Transverse colon (tissue), 4 donors: Measurements from ENCODE around the gene IL18. TPM values are rescaled to one million over a fixed set of nuclear protein-coding genes. Genes with fewer than 3 reads are reported as not detected.

Source experiments
- DNase-seq: peaks from one replicate; pipeline ENCODE4 v3.0.0-alpha.2; 2019
- H3K27ac ChIP-seq, 4 donors: fragments of 200-600 bp; sonication (generic); 2 replicates each; pipeline ENCODE4 v1.5.1; 2016 to 2018; ENCODE audit warnings: inconsistent platforms in 4 of 4
- H3K27me3 ChIP-seq: fragments of 200-600 bp; sonication (generic); 2 replicates; pipeline ENCODE4 v1.5.1; 2017; ENCODE audit warnings: inconsistent platforms
- H3K36me3 ChIP-seq, 4 donors: fragments of 200-600 bp; sonication (generic); 2 replicates each; pipeline ENCODE4 v1.5.1; 2017 to 2019; ENCODE audit warnings: inconsistent platforms in 4 of 4
- H3K4me1 ChIP-seq, 4 donors: fragments of 200-600 bp; sonication (generic); 2 replicates each; pipeline ENCODE4 v1.5.1; 2017 to 2020; ENCODE audit warnings: inconsistent platforms in 4 of 4
- H3K4me3 ChIP-seq, 4 donors: fragments of 200-600 bp; sonication (generic); 1 replicate in 1 of 4; 2 replicates in 3 of 4; pipeline versions ENCODE4 v1.5.1 to v1.6.1; 2017 to 2019; ENCODE audit warnings: inconsistent platforms in 4 of 4
- H3K9me3 ChIP-seq, 2 donors: fragments of 200-600 bp; sonication (generic); 2 replicates each; pipeline ENCODE4 v1.5.1; 2017 to 2019; ENCODE audit warnings: inconsistent platforms in 2 of 2
- EP300 ChIP-seq: sonication (generic); formaldehyde crosslinking; IDR thresholded peaks from one replicate; pipeline ENCODE4 v1.6.1; 2017; ENCODE audit warnings: antibody characterized with exemption, low read depth
- POLR2A ChIP-seq: fragments of 450-650 bp; IDR thresholded peaks from one replicate; pipeline ENCODE4 v1.6.1; 2016; ENCODE audit warnings: antibody characterized with exemption, mild to moderate bottlenecking, moderate library complexity
- POLR2AphosphoS5 ChIP-seq, 3 donors: sonication (generic); formaldehyde crosslinking; IDR thresholded peaks; one replicate each; pipeline ENCODE4 v1.6.1; 2016; ENCODE audit warnings: antibody characterized with exemption in 3 of 3
- WGBS, 2 donors: methylation state at CpG; one replicate each; pipeline ENCODE4 v1.1.5; 2018; ENCODE audit warnings: low coverage in 1 of 2; 5-methylcytosine and 5-hydroxymethylcytosine counted together
- in situ Hi-C, 4 donors: fragments of 200-750 bp; cut with MboI; loops; one replicate each; pipeline versions ENCODE4 v1.15.0 to v1.15.1; 2017; ENCODE audit warnings: low sequenced_read_pairs in 3 of 4, low pct_ligation_motif_present in 1 of 4, low pct_unique_long_range_greater_than_20kb in 1 of 4
- intact Hi-C: fragments of 100-400 bp; cut with DNase I; formaldehyde crosslinking; loops from one replicate; pipeline ENCODE4 v1.15.1; 2023; ENCODE audit warnings: low total_unique reads
- total RNA-seq, 4 donors: library from RNA; depleted of rRNA; stranded (reverse); fragments of >200 nt; gene quantifications; one replicate each; pipeline ENCODE4 v1.1.0, GENCODE V29; 2016
- TF ChIP-seq, protein P1 (sequence below), 5 experiments: fragments of 200-600 bp in 3 of 5; fragments of 450-650 bp in 2 of 5; sonication (generic) in 3 of 5; IDR thresholded peaks; 1 replicate in 2 of 5; 2 replicates in 3 of 5; pipeline ENCODE4 v1.5.1; 2016 to 2017; ENCODE audit warnings: antibody characterized with exemption in 5 of 5, inconsistent platforms in 3 of 5, mild to moderate bottlenecking in 2 of 5, moderate library complexity in 1 of 5

Gene IL18
- total RNA-seq, 4 donors from 2014 or later: 18.1 to 169 (median 76.0) TPM

DNA sequence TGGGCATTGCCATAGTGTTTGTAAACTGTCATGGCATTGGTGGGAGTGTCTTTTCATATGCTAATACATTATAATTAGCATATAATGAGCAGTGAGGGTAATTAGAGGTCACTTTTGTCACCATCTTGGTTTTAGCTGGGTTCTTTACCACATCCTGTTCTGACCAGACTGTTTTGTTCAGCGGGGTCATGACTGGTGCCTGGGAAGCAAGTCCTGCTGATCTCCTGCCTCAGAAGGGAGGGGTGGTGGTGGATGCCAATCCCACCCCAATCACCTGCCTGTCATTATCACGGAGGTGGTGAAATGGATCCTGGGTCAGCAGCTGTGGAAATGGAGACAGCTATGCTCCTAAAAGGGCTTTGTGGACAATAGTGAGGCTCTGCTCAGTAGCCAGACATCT is 31.2 kb downstream of the IL18 start:
- no peaks in the 10 kb centered on the region for H3K36me3 ChIP-seq
- in situ Hi-C loops: no loop called here
- no peaks in the 10 kb centered on the region for H3K27me3 ChIP-seq
- H3K9me3 ChIP-seq: no peaks in the 10 kb centered on the region
- peaks cover 23 to 62% (median 39%) of the 10 kb centered on the region in 4 donors for H3K4me1 ChIP-seq
- H3K4me3 ChIP-seq: no peak overlapping the region
- 40 to 52% methylated on average over 1 to 2 of the region's 2 CpGs for WGBS, 2 donors
- intact Hi-C loops: loop anchor here (5.0 kb wide), 1 partner anchor 855 kb away; no protein-coding TSS in a partner anchor
- H3K27ac ChIP-seq: peak overlapping the region; percentile 83 to 86 (median 84)
- no peak for DNase-seq
- TF ChIP-seq POLR2AphosphoS5 (IDR thresholded peaks at IDR 0.05) (no peak), POLR2A (no peak), EP300 (no peak)
- TF ChIP-seq, protein P1, sequence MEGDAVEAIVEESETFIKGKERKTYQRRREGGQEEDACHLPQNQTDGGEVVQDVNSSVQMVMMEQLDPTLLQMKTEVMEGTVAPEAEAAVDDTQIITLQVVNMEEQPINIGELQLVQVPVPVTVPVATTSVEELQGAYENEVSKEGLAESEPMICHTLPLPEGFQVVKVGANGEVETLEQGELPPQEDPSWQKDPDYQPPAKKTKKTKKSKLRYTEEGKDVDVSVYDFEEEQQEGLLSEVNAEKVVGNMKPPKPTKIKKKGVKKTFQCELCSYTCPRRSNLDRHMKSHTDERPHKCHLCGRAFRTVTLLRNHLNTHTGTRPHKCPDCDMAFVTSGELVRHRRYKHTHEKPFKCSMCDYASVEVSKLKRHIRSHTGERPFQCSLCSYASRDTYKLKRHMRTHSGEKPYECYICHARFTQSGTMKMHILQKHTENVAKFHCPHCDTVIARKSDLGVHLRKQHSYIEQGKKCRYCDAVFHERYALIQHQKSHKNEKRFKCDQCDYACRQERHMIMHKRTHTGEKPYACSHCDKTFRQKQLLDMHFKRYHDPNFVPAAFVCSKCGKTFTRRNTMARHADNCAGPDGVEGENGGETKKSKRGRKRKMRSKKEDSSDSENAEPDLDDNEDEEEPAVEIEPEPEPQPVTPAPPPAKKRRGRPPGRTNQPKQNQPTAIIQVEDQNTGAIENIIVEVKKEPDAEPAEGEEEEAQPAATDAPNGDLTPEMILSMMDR (IDR thresholded peaks at IDR 0.05): no peak

DNA sequence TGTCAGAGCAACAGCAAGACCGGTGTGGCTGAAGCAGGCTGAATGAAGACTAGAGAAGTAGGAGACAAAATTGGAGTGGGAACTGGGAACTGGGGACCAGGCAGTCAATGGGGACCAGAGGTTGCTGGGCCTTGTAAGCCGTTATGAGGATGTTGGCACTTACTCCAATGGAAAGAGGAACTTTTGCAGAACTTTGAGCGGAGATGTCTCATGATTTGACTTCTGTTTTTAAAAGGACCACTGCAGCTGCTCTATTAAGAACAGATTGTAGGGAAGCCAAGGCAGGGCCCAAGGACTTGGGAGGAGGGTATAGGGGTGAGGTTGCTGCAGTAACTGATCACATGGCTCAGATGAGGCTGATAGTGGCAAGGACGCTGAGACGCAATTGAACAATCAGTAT is 34.2 kb downstream of the IL18 start:
- in situ Hi-C loops (no loop called here), intact Hi-C loops (loop anchor here (5.0 kb wide), 1 partner anchor 852 kb away; no protein-coding TSS in a partner anchor)
- Histone ChIP-seq H3K9me3 (no peaks in the 10 kb centered on the region), H3K27ac (peak overlapping the region; percentile 74 to 83 (median 76)), H3K4me1 (peaks cover 23 to 62% (median 39%) of the 10 kb centered on the region in 4 donors), H3K27me3 (no peaks in the 10 kb centered on the region), H3K4me3 (no peak overlapping the region), H3K36me3 (no peaks in the 10 kb centered on the region)
- DNase-seq: no peak
- 77 to 82% methylated on average over 4 to 5 of the region's 5 CpGs for WGBS, 2 donors
- TF ChIP-seq, protein P1 (IDR thresholded peaks at IDR 0.05): no peak
- no peak for TF ChIP-seq EP300

DNA sequence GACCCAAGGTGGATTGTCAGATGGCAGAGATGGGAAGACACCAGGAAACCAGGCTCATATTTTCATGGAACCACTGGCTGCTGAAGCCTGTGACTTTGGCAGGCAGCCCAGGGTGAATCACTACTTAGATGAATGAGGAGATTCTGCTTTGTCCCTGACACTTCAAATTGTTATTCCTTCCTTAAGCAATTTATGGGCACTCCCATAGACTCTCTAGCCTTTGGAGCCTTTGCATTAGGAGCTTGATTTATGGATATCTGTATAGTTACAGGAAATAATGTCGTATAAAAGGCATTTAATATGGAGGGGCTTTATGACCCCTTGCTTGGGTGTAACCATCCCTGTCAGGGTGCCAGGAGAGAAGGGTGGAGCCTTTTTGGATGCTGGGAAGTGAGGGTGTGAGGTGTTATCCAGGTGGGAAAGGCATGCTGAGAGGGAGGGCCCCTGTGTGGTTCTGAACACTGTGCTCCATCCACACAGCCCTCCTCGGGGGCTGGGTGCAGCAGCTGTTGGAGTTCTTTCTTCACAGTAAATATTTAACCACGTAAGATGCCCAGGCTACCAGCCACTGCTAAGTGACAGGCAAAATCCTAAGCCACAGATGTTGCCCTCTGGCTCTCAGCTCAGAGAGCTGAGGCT is 35.3 kb downstream of the IL18 start:
- no peaks in the 10 kb centered on the region for H3K36me3 ChIP-seq
- in situ Hi-C loops (no loop called here), intact Hi-C loops (no loop called here)
- H3K27me3 ChIP-seq: no peaks in the 10 kb centered on the region
- no peak overlapping the region for H3K4me3 ChIP-seq
- H3K4me1 ChIP-seq: peaks cover 23 to 55% (median 34%) of the 10 kb centered on the region in 4 donors
- H3K9me3 ChIP-seq: no peaks in the 10 kb centered on the region
- TF ChIP-seq POLR2AphosphoS5 (IDR thresholded peaks at IDR 0.05): peak in 1 of 3 donors; percentile 50
- TF ChIP-seq, protein P1 (IDR thresholded peaks at IDR 0.05): no peak
- DNase-seq: peak; percentile 90
- 33 to 40% methylated on average over 2 to 3 of the region's 3 CpGs for WGBS, 2 donors
- peak overlapping the region; percentile 74 to 83 (median 76) for H3K27ac ChIP-seq

DNA sequence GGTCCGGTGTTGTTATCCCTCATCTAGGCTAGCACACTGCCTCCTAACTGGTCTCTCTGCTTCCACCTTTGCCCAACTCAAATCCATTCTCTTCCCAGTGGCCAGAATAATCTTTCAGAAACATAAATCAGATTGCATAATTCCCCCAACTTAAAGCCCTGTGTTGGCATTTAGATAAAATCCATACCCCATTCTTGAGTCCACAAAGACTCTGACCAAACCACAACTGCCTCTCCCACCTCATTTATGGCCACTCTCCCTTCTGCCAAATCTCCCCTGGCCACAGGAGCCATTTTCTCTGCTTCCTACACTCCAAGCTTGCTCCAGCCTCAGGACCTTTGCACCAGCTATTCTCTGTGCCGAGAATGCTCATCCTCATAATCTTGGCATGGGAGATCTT is 36.8 kb downstream of the IL18 start:
- Histone ChIP-seq H3K27ac (no peak overlapping the region), H3K27me3 (no peaks in the 10 kb centered on the region), H3K4me3 (no peak overlapping the region), H3K9me3 (no peaks in the 10 kb centered on the region), H3K4me1 (peaks cover 16 to 41% (median 25%) of the 10 kb centered on the region in 4 donors), H3K36me3 (no peaks in the 10 kb centered on the region)
- in situ Hi-C loops: no loop called here
- WGBS, 2 donors: 93 to 100% methylated on average over 1 to 2 of the region's 2 CpGs
- intact Hi-C loops: no loop called here
- no peak for TF ChIP-seq POLR2AphosphoS5 (IDR thresholded peaks at IDR 0.05)
- DNase-seq: no peak

DNA sequence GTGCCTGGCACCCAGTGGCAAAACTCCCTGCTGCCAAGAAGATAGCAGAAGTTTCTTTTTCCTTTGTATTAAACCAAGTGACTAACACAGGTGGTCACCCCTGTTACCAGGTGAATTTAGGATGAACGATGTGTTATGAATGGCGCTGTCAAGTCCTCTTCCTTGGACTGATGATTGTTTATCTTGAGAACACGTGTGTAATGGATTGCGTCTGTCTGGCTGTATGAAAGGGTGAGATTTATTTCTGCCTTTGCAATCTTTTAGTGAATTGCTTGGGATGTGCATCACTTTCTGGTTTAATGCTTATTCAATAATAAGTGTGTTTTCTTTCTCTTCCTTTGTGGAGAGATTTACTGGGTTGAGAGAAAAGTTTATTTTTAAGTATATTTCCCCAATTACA is 40.8 kb downstream of the IL18 start:
- 70 to 88% methylated on average over 3 to 4 of the region's 4 CpGs for WGBS, 2 donors
- Histone ChIP-seq H3K27ac (no peak overlapping the region), H3K4me3 (no peak overlapping the region), H3K9me3 (no peaks in the 10 kb centered on the region), H3K27me3 (no peaks in the 10 kb centered on the region), H3K4me1 (peaks cover 0 to 4% (median under 1%) of the 10 kb centered on the region in 4 donors), H3K36me3 (peaks cover 0 to 4% (median 0%) of the 10 kb centered on the region in 4 donors)
- DNase-seq: no peak
- in situ Hi-C loops (loop anchor here in 1 of 4 donors (25.0 kb wide), 1 partner anchor 164 kb away; no protein-coding TSS in a partner anchor), intact Hi-C loops (no loop called here)
- TF ChIP-seq, protein P1 (IDR thresholded peaks at IDR 0.05): no peak
- TF ChIP-seq EP300 (no peak), POLR2AphosphoS5 (IDR thresholded peaks at IDR 0.05) (no peak), POLR2A (no peak)
